GM12891 (cell line): ENCODE data around the gene CFAP58.

Experiments used
- DNase-seq: peaks from one replicate; pipeline ENCODE4 v3.0.0; 2011; ENCODE audit warnings: low spot score; ENCODE audit not compliant: insufficient read length
- FAIRE-seq: peaks from 2 replicates; lab custom pipeline; 2011; peaks lifted over from hg19 to GRCh38; lab: Jason Lieb, UNC
- PAX5 ChIP-seq: IDR thresholded peaks from 2 replicates; pipeline ENCODE4 v1.6.1; 2011; ENCODE audit warnings: low read length, moderate library complexity, mild to moderate bottlenecking; ENCODE audit not compliant: insufficient read depth, severe bottlenecking
- POLR2A ChIP-seq: IDR thresholded peaks from 2 replicates; pipeline ENCODE4 v1.6.1; 2011; ENCODE audit warnings: low read depth, low read length, control low read depth
- POLR2AphosphoS5 ChIP-seq: IDR thresholded peaks from 2 replicates; pipeline ENCODE4 v1.6.1; 2011; ENCODE audit warnings: low read depth, low read length, control low read depth
- POU2F2 ChIP-seq: IDR thresholded peaks from 2 replicates; pipeline ENCODE4 v1.6.1; 2011; ENCODE audit warnings: low read depth, mild to moderate bottlenecking, control low read depth, low read length, moderate library complexity
- SPI1 ChIP-seq: IDR thresholded peaks from 2 replicates; pipeline ENCODE4 v1.6.1; 2011; ENCODE audit warnings: low read depth, low read length, control low read depth
- TAF1 ChIP-seq: IDR thresholded peaks from 2 replicates; pipeline ENCODE4 v1.6.1; 2011; ENCODE audit warnings: low read depth, low read length, control low read depth

CFAP58 gene

GRCh38 chr10:104374591-104374990, 21.0 kb downstream of the CFAP58 start:
- no peak for DNase-seq
- FAIRE-seq = no peak
- TF ChIP-seq POLR2AphosphoS5 (no peak), SPI1 (no peak), POLR2A (no peak), PAX5 (no peak), TAF1 (no peak), POU2F2 (no peak)

GRCh38 chr10:104376784-104377300, 23.2 kb downstream of the CFAP58 start:
- DNase-seq = no peak
- no peak for FAIRE-seq

GRCh38 chr10:104380336-104380735, 26.7 kb downstream of the CFAP58 start:
- FAIRE-seq = no peak
- TF ChIP-seq TAF1 = no peak
- TF ChIP-seq POU2F2 = no peak
- TF ChIP-seq POLR2A = no peak
- no peak for TF ChIP-seq SPI1
- DNase-seq = no peak

More at GRCh38 chr10:104376784-104377300, 23.2 kb downstream of the CFAP58 start:
- TF ChIP-seq POLR2A = no peak
- TF ChIP-seq PAX5 = no peak
- no peak for TF ChIP-seq SPI1
- TF ChIP-seq POLR2AphosphoS5 = no peak
- TF ChIP-seq TAF1 = no peak
- TF ChIP-seq POU2F2 = no peak

- FAIRE-seq (peak; percentile 51), DNase-seq (no peak)
- TF ChIP-seq POU2F2 (no peak), POLR2A (no peak), SPI1 (no peak), PAX5 (no peak), POLR2AphosphoS5 (no peak), TAF1 (no peak)
These were observed 33.7 kb downstream of the CFAP58 start for GRCh38 chr10:104387130-104387888.

GRCh38 chr10:104388830-104389229, 35.2 kb downstream of the CFAP58 start:
- FAIRE-seq (no peak), DNase-seq (no peak)
- TF ChIP-seq SPI1 (no peak), PAX5 (no peak)

- no peak for DNase-seq
- no peak for FAIRE-seq
- TF ChIP-seq SPI1 (no peak), POLR2AphosphoS5 (no peak), TAF1 (no peak), POU2F2 (no peak), PAX5 (no peak), POLR2A (no peak)
These were observed 37.7 kb downstream of the CFAP58 start for GRCh38 chr10:104391150-104391968.

- DNase-seq (no peak), FAIRE-seq (no peak)
- TF ChIP-seq SPI1 = no peak
- no peak for TF ChIP-seq POU2F2
- TF ChIP-seq POLR2A = no peak
- no peak for TF ChIP-seq TAF1
- no peak for TF ChIP-seq POLR2AphosphoS5
- TF ChIP-seq PAX5 = no peak
These were observed 38.3 kb downstream of the CFAP58 start for GRCh38 chr10:104391969-104392296.

- FAIRE-seq = no peak
- no peak for DNase-seq
- TF ChIP-seq POLR2AphosphoS5 (no peak), POU2F2 (no peak), TAF1 (no peak), POLR2A (no peak), SPI1 (no peak), PAX5 (no peak)
These were observed 39.8 kb downstream of the CFAP58 start for GRCh38 chr10:104393387-104393786.

GRCh38 chr10:104396581-104396980, 42.9 kb downstream of the CFAP58 start:
- FAIRE-seq = no peak
- DNase-seq = no peak
- TF ChIP-seq POU2F2 (no peak), POLR2A (no peak), POLR2AphosphoS5 (no peak), SPI1 (no peak), TAF1 (no peak), PAX5 (no peak)
